HL-60/S4 treated with retinoic acid at 250 ng/mL for 4 days and 3 days (cell line): ENCODE results near the gene PYDC1.
"Not testable (repeated sequence)": the region's sequence is repeated elsewhere in the genome, so short reads cannot be mapped to it uniquely, and the experiment has no call there.

Experiments used
- in situ Hi-C: fragments of 300-500 bp; cut with MboI; formaldehyde crosslinking; loops from 2 replicates; pipeline ENCODE4 v1.7.0; 2022; ENCODE audit warnings: low sequenced_read_pairs

Gene PYDC1

GRCh38 chr16:31181102-31181830 lies 35.7 kb downstream of the PYDC1 start:
- in situ Hi-C loops = no loop called here

GRCh38 chr16:31179747-31180459 lies 37.0 kb downstream of the PYDC1 start, which contains the start of gene FUS:
Gene FUS (plus strand): TSS chr16:31180139. CDS start chr16:31180215, 76 bp downstream.
- in situ Hi-C loops = no loop called here

- in situ Hi-C loops = no loop called here
These were observed 37.7 kb downstream of the PYDC1 start for GRCh38 chr16:31179219-31179746.

DNA sequence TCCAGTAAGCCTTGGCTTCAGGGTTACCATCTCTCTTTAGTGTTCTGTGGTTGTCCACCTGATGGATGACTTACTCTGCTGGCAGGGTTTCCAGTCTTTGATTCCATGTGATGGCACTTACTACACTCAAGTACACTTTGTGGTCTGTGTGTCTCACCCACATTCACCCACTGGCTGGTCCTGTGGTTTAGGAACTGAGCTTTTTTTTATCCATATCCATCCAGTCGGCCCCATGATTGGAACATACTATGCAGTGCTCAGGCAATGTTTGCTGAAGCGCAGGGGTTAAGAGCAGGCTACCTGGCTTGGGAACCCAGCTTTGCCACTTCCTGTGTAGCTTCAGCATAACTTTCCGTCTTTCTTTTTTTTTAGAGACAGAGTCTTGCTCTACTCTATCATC lies 39.8 kb downstream of the PYDC1 start:
- in situ Hi-C loops = no loop called here

DNA sequence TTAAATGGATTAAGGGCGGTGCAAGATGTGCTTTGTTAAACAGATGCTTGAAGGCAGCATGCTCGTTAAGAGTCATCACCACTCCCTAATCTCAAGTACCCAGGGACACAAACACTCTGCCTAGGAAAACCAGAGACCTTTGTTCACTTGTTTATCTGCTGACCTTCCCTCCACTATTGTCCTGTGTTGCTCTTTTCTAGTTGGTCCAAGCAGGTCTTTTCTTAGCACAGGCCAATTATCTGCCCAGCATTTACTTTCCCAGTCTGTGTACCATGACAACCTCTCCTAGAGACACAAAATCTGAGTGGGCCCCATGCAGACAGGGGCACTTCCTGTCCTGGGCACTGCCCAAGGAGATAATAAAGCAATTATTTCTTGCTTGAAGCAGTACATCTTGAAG lies 46.9 kb downstream of the PYDC1 start:
- in situ Hi-C loops = not testable (repeated sequence)

DNA sequence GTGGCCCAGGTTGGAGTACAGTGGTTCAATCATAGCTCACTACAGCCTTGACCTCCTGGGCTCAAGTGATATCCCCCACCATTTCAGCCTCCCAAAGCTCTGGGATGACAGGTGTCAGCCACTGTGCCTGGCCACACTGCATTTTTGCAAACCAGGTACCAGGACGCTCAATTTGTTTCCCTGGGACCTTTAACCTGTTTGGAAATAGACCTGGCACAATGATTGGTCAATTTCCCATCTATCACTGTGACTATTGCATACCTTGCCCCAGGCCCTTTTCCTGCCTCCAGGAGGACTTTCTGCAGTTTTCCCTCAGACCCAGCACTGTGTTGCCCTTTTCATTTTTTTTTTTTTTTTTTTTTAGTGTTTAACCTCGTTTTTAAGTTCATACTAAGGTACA lies 48.1 kb downstream of the PYDC1 start:
- in situ Hi-C loops = no loop called here

DNA sequence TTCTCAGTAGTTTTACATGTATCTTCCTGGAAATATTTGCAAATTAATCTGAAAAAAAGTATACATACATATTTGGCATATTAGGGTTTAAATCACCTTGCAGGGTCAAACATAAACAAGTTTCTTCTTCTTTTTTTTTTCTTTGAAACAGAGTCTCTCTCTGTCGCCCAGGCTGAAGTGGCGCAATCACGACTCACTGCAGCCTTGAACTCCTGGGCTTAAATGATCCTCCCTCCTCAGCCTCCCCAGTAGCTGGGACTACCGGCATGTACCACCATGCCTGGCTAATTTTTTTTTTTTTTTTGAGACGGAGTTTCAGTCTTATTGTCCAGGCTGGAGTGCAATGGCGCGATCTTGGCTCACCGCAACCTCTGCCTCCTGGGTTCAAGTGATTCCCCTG lies 49.6 kb downstream of the PYDC1 start:
- in situ Hi-C loops = no loop called here
